Activated CD4-positive, alpha-beta T cell treated with anti-CD3 and anti-CD28 coated beads, Interleukin-2, amount 10 ng/mL, durations not matched to agents 7 days and 5 days (primary cell): Measurements from ENCODE around the gene TDRKH. TPM values are rescaled to one million over a fixed set of nuclear protein-coding genes. Genes with fewer than 3 reads are reported as not detected.
"Not testable (repeated sequence)": the region's sequence is repeated elsewhere in the genome, so short reads cannot be mapped to it uniquely, and the experiment has no call there.

Source experiments
- CTCF ChIA-PET: fragments of 350-600 bp; sonication (Branson Sonifier 250); formaldehyde crosslinking; loops from one replicate; lab custom pipeline; 2021; ENCODE audit warnings: antibody characterized with exemption; lab: Charles Lee
- POLR2A ChIA-PET: fragments of 350-600 bp; sonication (Branson Sonifier 250); formaldehyde crosslinking; loops from one replicate; lab custom pipeline; 2021; ENCODE audit warnings: antibody characterized with exemption; lab: Charles Lee
- DNase-seq: peaks from one replicate; pipeline ENCODE4 v3.0.0-alpha.2; 2020
- H3K27ac Mint-ChIP-seq: one replicate; pipeline ENCODE4 v1.8.0; 2021; ENCODE audit warnings: mild to moderate bottlenecking, moderate library complexity, mixed read lengths
- H3K27me3 Mint-ChIP-seq: one replicate; pipeline ENCODE4 v1.8.0; 2021; ENCODE audit warnings: mixed read lengths
- H3K36me3 Mint-ChIP-seq: one replicate; pipeline ENCODE4 v1.8.0; 2021; ENCODE audit warnings: low read depth, mixed read lengths
- H3K4me1 Mint-ChIP-seq: one replicate; pipeline ENCODE4 v1.8.0; 2021; ENCODE audit warnings: mixed read lengths
- H3K4me3 Mint-ChIP-seq: one replicate; pipeline ENCODE4 v1.8.0; 2021; ENCODE audit warnings: mild to moderate bottlenecking, moderate library complexity, mixed read lengths
- H3K9me3 Mint-ChIP-seq: one replicate; pipeline ENCODE4 v1.8.0; 2021; ENCODE audit warnings: mixed read lengths
- total RNA-seq, 2 experiments: library from RNA; stranded (reverse); gene quantifications; one replicate each; pipeline ENCODE4 v1.2.3, GENCODE V29; 2021

The TDRKH gene
- total RNA-seq, 2 experiments from 2014 or later: 14.6 to 17.3 TPM

- ChIA-PET POLR2A (no interaction called here), CTCF (interaction anchor here (0.5 to 1.1 kb wide), 3 partner anchors 18 to 304 kb away, joined by 3 to 5 read pairs (median 3); no protein-coding TSS in a partner anchor)
- Mint-ChIP-seq H3K27ac (no peak overlapping the region), H3K4me1 (peaks cover 9% of the 10 kb centered on the region), H3K27me3 (no peaks in the 10 kb centered on the region), H3K9me3 (no peaks in the 10 kb centered on the region), H3K36me3 (no peaks in the 10 kb centered on the region), H3K4me3 (no peak overlapping the region)
- no peak for DNase-seq
Measured at GRCh38 chr1:151798571-151798970, 8.3 kb upstream of the TDRKH start.

- CTCF ChIA-PET: interaction anchor here (1.7 kb wide), 1 partner anchor 11 kb away, joined by 6 read pairs; no protein-coding TSS in a partner anchor
- H3K36me3 Mint-ChIP-seq: peaks cover 3% of the 10 kb centered on the region
- peak overlapping the region; percentile 89 for H3K27ac Mint-ChIP-seq
Measured at GRCh38 chr1:151790940-151791651, 796 bp upstream of the TDRKH start.

GRCh38 chr1:151787689-151788088, 2.6 kb downstream of the TDRKH start:
- no peak for DNase-seq
- H3K4me3 Mint-ChIP-seq: no peak overlapping the region
- H3K9me3 Mint-ChIP-seq: no peaks in the 10 kb centered on the region
- H3K27ac Mint-ChIP-seq: no peak overlapping the region
- peaks cover 30% of the 10 kb centered on the region for H3K4me1 Mint-ChIP-seq
- no peaks in the 10 kb centered on the region for H3K27me3 Mint-ChIP-seq
- POLR2A ChIA-PET: no interaction called here
- CTCF ChIA-PET: interaction anchor here (0.6 to 1.6 kb wide), 6 partner anchors 8 to 49 kb away, joined by 3 to 5 read pairs (median 3); no protein-coding TSS in a partner anchor
- peaks cover 3% of the 10 kb centered on the region for H3K36me3 Mint-ChIP-seq

More at GRCh38 chr1:151790940-151791651, 796 bp upstream of the TDRKH start:
- peak; percentile 14 for DNase-seq
- H3K4me1 Mint-ChIP-seq: peaks cover 30% of the 10 kb centered on the region
- POLR2A ChIA-PET: interaction anchor here (0.5 to 0.6 kb wide), 2 partner anchors 30 to 319 kb away, joined by 3 to 5 read pairs; no protein-coding TSS in a partner anchor
- peak overlapping the region; percentile 97 for H3K4me3 Mint-ChIP-seq
- H3K27me3 Mint-ChIP-seq: no peaks in the 10 kb centered on the region
- no peaks in the 10 kb centered on the region for H3K9me3 Mint-ChIP-seq

GRCh38 chr1:151783796-151784195, 6.5 kb downstream of the TDRKH start:
- CTCF ChIA-PET: interaction anchor here (2.6 kb wide), 1 partner anchor 9 kb away, joined by 10 read pairs; no protein-coding TSS in a partner anchor

GRCh38 chr1:151782741-151783140, 7.6 kb downstream of the TDRKH start:
- H3K9me3 Mint-ChIP-seq: no peaks in the 10 kb centered on the region
- H3K4me1 Mint-ChIP-seq: peaks cover 3% of the 10 kb centered on the region
- no peaks in the 10 kb centered on the region for H3K27me3 Mint-ChIP-seq
- no peak overlapping the region for H3K27ac Mint-ChIP-seq
- ChIA-PET CTCF (interaction anchor here (0.7 to 1.0 kb wide), 2 partner anchors 39 to 46 kb away, joined by 3 read pairs; no protein-coding TSS in a partner anchor), POLR2A (no interaction called here)
- no peak for DNase-seq
- H3K4me3 Mint-ChIP-seq: no peak overlapping the region
- H3K36me3 Mint-ChIP-seq: peaks cover 9% of the 10 kb centered on the region

More at GRCh38 chr1:151783796-151784195, 6.5 kb downstream of the TDRKH start:
- Mint-ChIP-seq H3K4me3 (no peak overlapping the region), H3K36me3 (peaks cover 8% of the 10 kb centered on the region), H3K9me3 (no peaks in the 10 kb centered on the region), H3K27me3 (no peaks in the 10 kb centered on the region), H3K27ac (no peak overlapping the region), H3K4me1 (peaks cover 5% of the 10 kb centered on the region)
- no peak for DNase-seq
- POLR2A ChIA-PET: no interaction called here

GRCh38 chr1:151782026-151782425, 8.3 kb downstream of the TDRKH start:
- H3K27me3 Mint-ChIP-seq, DNase-seq, H3K4me3 Mint-ChIP-seq, H3K9me3 Mint-ChIP-seq, H3K36me3 Mint-ChIP-seq, H3K27ac Mint-ChIP-seq, POLR2A ChIA-PET, H3K4me1 Mint-ChIP-seq, CTCF ChIA-PET: not testable (repeated sequence)

GRCh38 chr1:151780736-151781135, 9.6 kb downstream of the TDRKH start:
- DNase-seq, POLR2A ChIA-PET, H3K4me1 Mint-ChIP-seq, H3K4me3 Mint-ChIP-seq, H3K9me3 Mint-ChIP-seq, H3K27ac Mint-ChIP-seq, H3K27me3 Mint-ChIP-seq: not testable (repeated sequence)
- H3K36me3 Mint-ChIP-seq: peaks cover 13% of the 10 kb centered on the region
- CTCF ChIA-PET: interaction anchor here (0.6 to 2.1 kb wide), 5 partner anchors 9 to 233 kb away, joined by 3 to 6 read pairs (median 4); partner anchors contain the start of gene TDRKH

- H3K27me3 Mint-ChIP-seq: no peaks in the 10 kb centered on the region
Measured at GRCh38 chr1:151779852-151780251, 10.4 kb downstream of the TDRKH start.

GRCh38 chr1:151777317-151777716, 13.0 kb downstream of the TDRKH start:
- no peak for DNase-seq

More at GRCh38 chr1:151779852-151780251, 10.4 kb downstream of the TDRKH start:
- no peak overlapping the region for H3K27ac Mint-ChIP-seq
- H3K4me3 Mint-ChIP-seq: no peak overlapping the region
- no peaks in the 10 kb centered on the region for H3K9me3 Mint-ChIP-seq
- ChIA-PET POLR2A (no interaction called here), CTCF (interaction anchor here (0.7 to 2.1 kb wide), 4 partner anchors 8 to 21 kb away, joined by 3 to 6 read pairs (median 3); partner anchors contain the start of gene TDRKH)
- H3K4me1 Mint-ChIP-seq: peaks cover 3% of the 10 kb centered on the region
- no peak for DNase-seq
- H3K36me3 Mint-ChIP-seq: peaks cover 19% of the 10 kb centered on the region

GRCh38 chr1:151776665-151777062, 13.6 kb downstream of the TDRKH start:
- no peak overlapping the region for H3K4me3 Mint-ChIP-seq
- no peaks in the 10 kb centered on the region for H3K27me3 Mint-ChIP-seq
- peaks cover 3% of the 10 kb centered on the region for H3K4me1 Mint-ChIP-seq
- H3K9me3 Mint-ChIP-seq: no peaks in the 10 kb centered on the region
- no peak for DNase-seq
- no peak overlapping the region for H3K27ac Mint-ChIP-seq
- ChIA-PET POLR2A (no interaction called here), CTCF (interaction anchor here (1.2 to 1.6 kb wide), 3 partner anchors 8 to 60 kb away, joined by 3 to 4 read pairs (median 4); no protein-coding TSS in a partner anchor)
- peaks cover 19% of the 10 kb centered on the region for H3K36me3 Mint-ChIP-seq

More at GRCh38 chr1:151777317-151777716, 13.0 kb downstream of the TDRKH start:
- no peaks in the 10 kb centered on the region for H3K27me3 Mint-ChIP-seq
- POLR2A ChIA-PET: no interaction called here
- CTCF ChIA-PET: interaction anchor here (0.6 to 0.7 kb wide), 2 partner anchors 55 to 232 kb away, joined by 3 read pairs; no protein-coding TSS in a partner anchor
- H3K36me3 Mint-ChIP-seq: peaks cover 19% of the 10 kb centered on the region
- peaks cover 3% of the 10 kb centered on the region for H3K4me1 Mint-ChIP-seq
- H3K4me3 Mint-ChIP-seq: no peak overlapping the region
- H3K27ac Mint-ChIP-seq: no peak overlapping the region
- no peaks in the 10 kb centered on the region for H3K9me3 Mint-ChIP-seq

- no peak for DNase-seq
- no peaks in the 10 kb centered on the region for H3K27me3 Mint-ChIP-seq
- H3K4me1 Mint-ChIP-seq: peaks cover 3% of the 10 kb centered on the region
- no peak overlapping the region for H3K4me3 Mint-ChIP-seq
- CTCF ChIA-PET: interaction anchor here (1.2 to 1.6 kb wide), 4 partner anchors 8 to 60 kb away, joined by 3 to 10 read pairs (median 4); no protein-coding TSS in a partner anchor
- H3K9me3 Mint-ChIP-seq: no peaks in the 10 kb centered on the region
- H3K36me3 Mint-ChIP-seq: peaks cover 16% of the 10 kb centered on the region
- POLR2A ChIA-PET: no interaction called here
- no peak overlapping the region for H3K27ac Mint-ChIP-seq
Measured at GRCh38 chr1:151775894-151776664, 14.2 kb downstream of the TDRKH start.

- ChIA-PET POLR2A (no interaction called here), CTCF (interaction anchor here (0.9 to 1.6 kb wide), 4 partner anchors 10 to 21 kb away, joined by 3 to 10 read pairs (median 4); no protein-coding TSS in a partner anchor)
- no peak overlapping the region for H3K27ac Mint-ChIP-seq
- no peaks in the 10 kb centered on the region for H3K4me1 Mint-ChIP-seq
- DNase-seq: no peak
- peaks cover 16% of the 10 kb centered on the region for H3K36me3 Mint-ChIP-seq
- no peaks in the 10 kb centered on the region for H3K27me3 Mint-ChIP-seq
- no peak overlapping the region for H3K4me3 Mint-ChIP-seq
- no peaks in the 10 kb centered on the region for H3K9me3 Mint-ChIP-seq
Measured at GRCh38 chr1:151774256-151774922, 15.9 kb downstream of the TDRKH start.
